Uterus (tissue), 2 donors: ENCODE data around the gene FAM117A.

ENCODE experiments used
- POLR2A ChIP-seq, 2 donors: fragments of 450-650 bp; IDR thresholded peaks; one replicate each; pipeline ENCODE4 v1.6.1; 2016; ENCODE audit warnings: antibody characterized with exemption in 2 of 2, mild to moderate bottlenecking in 1 of 2, moderate library complexity in 1 of 2
- TF ChIP-seq, protein P1 (sequence below), 4 experiments: fragments of 200-600 bp in 2 of 4; fragments of 450-650 bp in 2 of 4; sonication (generic) in 2 of 4; IDR thresholded peaks; one replicate each; pipeline ENCODE4 v1.5.1; 2016 to 2019; ENCODE audit warnings: antibody characterized with exemption in 4 of 4, mild to moderate bottlenecking in 2 of 4, moderate library complexity in 1 of 4

DNA sequence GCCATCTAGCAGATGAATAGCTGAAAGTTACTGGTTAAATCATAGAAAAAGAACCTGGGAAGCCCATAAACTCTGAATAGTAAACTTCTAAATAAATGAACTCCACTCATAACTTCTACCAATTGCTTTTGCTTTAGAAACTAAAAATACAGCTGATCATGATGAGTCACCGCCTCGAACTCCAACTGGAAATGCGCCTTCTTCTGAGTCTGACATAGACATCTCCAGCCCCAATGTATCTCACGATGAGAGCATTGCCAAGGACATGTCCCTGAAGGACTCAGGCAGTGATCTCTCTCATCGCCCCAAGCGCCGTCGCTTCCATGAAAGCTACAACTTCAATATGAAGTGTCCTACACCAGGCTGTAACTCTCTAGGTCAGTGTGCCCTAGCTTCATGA, 34.3 kb upstream of the FAM117A start:
- TF ChIP-seq, protein P1, sequence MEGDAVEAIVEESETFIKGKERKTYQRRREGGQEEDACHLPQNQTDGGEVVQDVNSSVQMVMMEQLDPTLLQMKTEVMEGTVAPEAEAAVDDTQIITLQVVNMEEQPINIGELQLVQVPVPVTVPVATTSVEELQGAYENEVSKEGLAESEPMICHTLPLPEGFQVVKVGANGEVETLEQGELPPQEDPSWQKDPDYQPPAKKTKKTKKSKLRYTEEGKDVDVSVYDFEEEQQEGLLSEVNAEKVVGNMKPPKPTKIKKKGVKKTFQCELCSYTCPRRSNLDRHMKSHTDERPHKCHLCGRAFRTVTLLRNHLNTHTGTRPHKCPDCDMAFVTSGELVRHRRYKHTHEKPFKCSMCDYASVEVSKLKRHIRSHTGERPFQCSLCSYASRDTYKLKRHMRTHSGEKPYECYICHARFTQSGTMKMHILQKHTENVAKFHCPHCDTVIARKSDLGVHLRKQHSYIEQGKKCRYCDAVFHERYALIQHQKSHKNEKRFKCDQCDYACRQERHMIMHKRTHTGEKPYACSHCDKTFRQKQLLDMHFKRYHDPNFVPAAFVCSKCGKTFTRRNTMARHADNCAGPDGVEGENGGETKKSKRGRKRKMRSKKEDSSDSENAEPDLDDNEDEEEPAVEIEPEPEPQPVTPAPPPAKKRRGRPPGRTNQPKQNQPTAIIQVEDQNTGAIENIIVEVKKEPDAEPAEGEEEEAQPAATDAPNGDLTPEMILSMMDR (IDR thresholded peaks at IDR 0.05): no peak
- no peak for TF ChIP-seq POLR2A (IDR thresholded peaks at IDR 0.05)
